K562 (cell line): ENCODE measurements around the gene TRIOBP. TPM values are rescaled to one million over a fixed set of nuclear protein-coding genes. Genes with fewer than 3 reads are reported as not detected.

ENCODE experiments used
- ATAC-seq: fragments of 200-7000 bp; cut with Tn5 transposase; 3 replicates; pipeline ENCODE4 v1.9.1; 2020; ENCODE audit warnings: moderate library complexity
- BruUV-seq: library from RNA; stranded (reverse); fragments of 400-500 nt; replicated peaks from 2 replicates; lab custom pipeline; 2021; lab: Mats Ljungman, UMichigan
- CTCF ChIA-PET: fragments of 300-600 bp; formaldehyde crosslinking; extraction: SDS; loops from one replicate; lab custom pipeline; 2021; ENCODE audit warnings: low intra/inter-chr PET ratio; lab: Yijun Ruan, JAX
- POLR2A ChIA-PET: fragments of 300-600, 350-650 bp; sonication (Branson Sonifier 250); formaldehyde crosslinking; extraction: SDS; loops from one replicate; lab custom pipeline; 2021; ENCODE audit warnings: antibody characterized with exemption, inconsistent platforms; lab: Yijun Ruan, JAX
- DNase-seq, 4 experiments: peaks; one replicate each; pipeline versions ENCODE4 v3.0.0 to v3.0.0-alpha.2; 2011 to 2018; ENCODE audit warnings: low spot score in 3 of 4, mixed read lengths in 3 of 4; ENCODE audit errors: extremely low read depth in 1 of 4
- FAIRE-seq: peaks from 2 replicates; lab custom pipeline; 2011; peaks lifted over from hg19 to GRCh38; lab: Jason Lieb, UNC
- H2AFZ ChIP-seq: 2 replicates; pipeline ENCODE4 v1.6.0; 2011; ENCODE audit warnings: low read depth, low read length, control low read depth, inconsistent platforms
- H3K27ac ChIP-seq: fragments of 200-600 bp; 3 replicates; pipeline ENCODE4 v1.8.0; 2011; ENCODE audit warnings: low read depth, mild to moderate bottlenecking, control low read depth, inconsistent platforms, low read length, moderate library complexity, mixed read lengths; ENCODE audit errors: extremely low read depth
- H3K27me3 ChIP-seq, 2 experiments: fragments of 300-600 bp in 1 of 2; 2 replicates in 1 of 2; 3 replicates in 1 of 2; pipeline versions ENCODE4 v1.6.0 to v1.8.0; 2011; ENCODE audit warnings: inconsistent platforms in 2 of 2, low read length in 2 of 2, mild to moderate bottlenecking in 1 of 2, mixed read lengths in 1 of 2, moderate library complexity in 1 of 2; ENCODE audit not compliant: control insufficient read depth in 2 of 2, insufficient read depth in 2 of 2
- H3K36me3 ChIP-seq: fragments of 300-600 bp; 3 replicates; pipeline ENCODE4 v1.8.0; 2011; ENCODE audit warnings: mild to moderate bottlenecking, low read length, inconsistent platforms; ENCODE audit not compliant: control insufficient read depth, insufficient read depth
- H3K4me1 ChIP-seq, 2 experiments: fragments of 200-600 bp in 1 of 2; replicated peaks in 1 of 2; 2 replicates in 1 of 2; 3 replicates in 1 of 2; pipeline versions ENCODE4 v1.5.1 to v1.8.0; 2011; ENCODE audit warnings: inconsistent platforms in 2 of 2, low read length in 2 of 2, mild to moderate bottlenecking in 1 of 2, mixed read lengths in 1 of 2, moderate library complexity in 1 of 2; ENCODE audit not compliant: control insufficient read depth in 2 of 2, insufficient read depth in 2 of 2
- H3K4me2 ChIP-seq: 2 replicates; pipeline ENCODE4 v1.6.1; 2011; ENCODE audit warnings: low read length, control low read depth, inconsistent platforms, mixed read lengths; ENCODE audit not compliant: insufficient read depth
- H3K4me3 ChIP-seq: fragments of 200-600 bp; sonication (generic), shearing (Covaris generic); 2 replicates; pipeline ENCODE4 v1.5.1; 2016; ENCODE audit warnings: control low read depth, inconsistent platforms
- H3K79me2 ChIP-seq: fragments of 200-600 bp; 3 replicates; pipeline ENCODE4 v1.8.0; 2011; ENCODE audit warnings: low read length, inconsistent platforms; ENCODE audit not compliant: control insufficient read depth, insufficient read depth
- H3K9ac ChIP-seq, 2 experiments: 2 replicates each; pipeline versions ENCODE4 v1.6.0 to v1.6.1; 2011; ENCODE audit warnings: low read depth in 2 of 2, low read length in 2 of 2, control low read depth in 1 of 2, inconsistent platforms in 1 of 2, mild to moderate bottlenecking in 1 of 2, mixed read lengths in 1 of 2; ENCODE audit not compliant: insufficient read depth in 1 of 2
- H3K9me1 ChIP-seq: one replicate; pipeline ENCODE4 v1.6.0; 2011; ENCODE audit warnings: inconsistent platforms, mild to moderate bottlenecking, low read length, moderate library complexity; ENCODE audit not compliant: control insufficient read depth, insufficient read depth
- H3K9me3 ChIP-seq: replicated peaks from 2 replicates; pipeline ENCODE4 v1.5.1; 2011; ENCODE audit warnings: low read depth, low read length, inconsistent platforms; ENCODE audit not compliant: control insufficient read depth, insufficient read depth
- H4K20me1 ChIP-seq: replicated peaks from 2 replicates; pipeline ENCODE4 v1.6.1; 2011; ENCODE audit warnings: low read length, inconsistent platforms, mixed read lengths; ENCODE audit not compliant: control insufficient read depth, insufficient read depth
- BCOR ChIP-seq: fragments of 450-650 bp; IDR thresholded peaks from 2 replicates; pipeline ENCODE4 v1.6.1; 2016
- KDM1A ChIP-seq, 2 experiments: fragments of 450-650 bp; IDR thresholded peaks; 2 replicates each; pipeline ENCODE4 v1.6.1; 2016; ENCODE audit warnings: mild to moderate bottlenecking in 2 of 2
- POLR2A ChIP-seq: fragments of 450-650 bp; conservative IDR thresholded peaks from 2 replicates; pipeline ENCODE4 v1.6.1; 2016
- POLR3G ChIP-seq: IDR thresholded peaks from 2 replicates; pipeline ENCODE4 v1.6.1; 2011; ENCODE audit not compliant: insufficient read length, insufficient replicate concordance; ENCODE audit errors: extremely low read depth
- PURB ChIP-seq: sonication (generic); formaldehyde crosslinking; IDR thresholded peaks from 2 replicates; pipeline ENCODE4 v1.9.0; 2021; ENCODE audit warnings: low read depth, mild to moderate bottlenecking, missing genetic modification reagents
- RBM25 ChIP-seq: fragments of 200-400 bp; formaldehyde crosslinking; IDR thresholded peaks from 2 replicates; pipeline ENCODE4 v1.6.1; 2018; ENCODE audit warnings: low read length, low read depth, moderate library complexity; ENCODE audit not compliant: severe bottlenecking
- SIRT6 ChIP-seq: IDR thresholded peaks from one replicate; pipeline ENCODE4 v1.6.1; 2012; ENCODE audit warnings: low read depth, mild to moderate bottlenecking, control low read depth, inconsistent platforms, low read length, moderate library complexity
- TOE1 ChIP-seq, 2 experiments: fragments of 450-650 bp in 1 of 2; sonication (generic) in 1 of 2; formaldehyde crosslinking in 1 of 2; IDR thresholded peaks; 2 replicates each; pipeline versions ENCODE4 v1.7.1 to v1.8.0; 2016 to 2022; ENCODE audit warnings: borderline replicate concordance in 2 of 2, mild to moderate bottlenecking in 2 of 2, antibody characterized with exemption in 1 of 2, inconsistent platforms in 1 of 2, low read depth in 1 of 2, missing genetic modification reagents in 1 of 2, moderate library complexity in 1 of 2
- ZBTB33 ChIP-seq: sonication (generic); formaldehyde crosslinking; IDR thresholded peaks from 2 replicates; pipeline ENCODE4 v1.8.1; 2023; ENCODE audit warnings: mild to moderate bottlenecking, missing genetic modification reagents
- WGBS: fragments of 100-300 bp; shearing (Covaris generic); methylation state at CpG from one replicate; pipeline ENCODE4 v1.1.6; 2016; ENCODE audit warnings: low coverage, mixed read lengths; ENCODE audit not compliant: insufficient coverage; ENCODE audit errors: missing lambda C conversion rate; 5-methylcytosine and 5-hydroxymethylcytosine counted together
- in situ Hi-C: fragments of 300-500 bp; cut with MboI; formaldehyde crosslinking; loops from 4 replicates; pipeline ENCODE4 v1.15.0; 2018; ENCODE audit warnings: inconsistent platforms, mixed read lengths
- intact Hi-C: fragments of 100-400 bp; cut with micrococcal nuclease; formaldehyde crosslinking; loops from 2 replicates; pipeline ENCODE4 v1.14.2; 2022
- polyA plus RNA-seq, 8 experiments: library from polyadenylated mRNA; depleted of rRNA in 4 of 8; stranded (reverse) in 5 of 8; unstranded in 3 of 8; fragments of >200 nt; fragmentation: Nextera tagmentation in 2 of 8; fragmentation: Illumina TruSeq in 1 of 8; extraction: Ambion mirVana in 2 of 8; extraction: Trizol in 1 of 8; gene quantifications; 2 replicates each; pipeline versions ENCODE4 v1.2.1 to v1.2.3, GENCODE V29; 2011 to 2014; ENCODE audit warnings: inconsistent platforms in 1 of 8, missing spikeins in 1 of 8
- total RNA-seq, 7 experiments: library from RNA; depleted of rRNA in 6 of 7; stranded (reverse); fragments of >200 nt in 6 of 7; fragmentation: Illumina TruSeq in 2 of 7; extraction: Trizol in 2 of 7; gene quantifications; 2 replicates each; pipeline versions ENCODE4 v1.2.1 to v1.2.3, GENCODE V29; 2011 to 2021; ENCODE audit warnings: low replicate concordance in 1 of 7

The TRIOBP gene
- total and polyA plus RNA-seq, 9 of the 15 experiments (the other 6 are each of a cell fraction or from before 2014, with no cell fraction given), result 0.24 to 13.8 (median 5.5) TPM

DNA sequence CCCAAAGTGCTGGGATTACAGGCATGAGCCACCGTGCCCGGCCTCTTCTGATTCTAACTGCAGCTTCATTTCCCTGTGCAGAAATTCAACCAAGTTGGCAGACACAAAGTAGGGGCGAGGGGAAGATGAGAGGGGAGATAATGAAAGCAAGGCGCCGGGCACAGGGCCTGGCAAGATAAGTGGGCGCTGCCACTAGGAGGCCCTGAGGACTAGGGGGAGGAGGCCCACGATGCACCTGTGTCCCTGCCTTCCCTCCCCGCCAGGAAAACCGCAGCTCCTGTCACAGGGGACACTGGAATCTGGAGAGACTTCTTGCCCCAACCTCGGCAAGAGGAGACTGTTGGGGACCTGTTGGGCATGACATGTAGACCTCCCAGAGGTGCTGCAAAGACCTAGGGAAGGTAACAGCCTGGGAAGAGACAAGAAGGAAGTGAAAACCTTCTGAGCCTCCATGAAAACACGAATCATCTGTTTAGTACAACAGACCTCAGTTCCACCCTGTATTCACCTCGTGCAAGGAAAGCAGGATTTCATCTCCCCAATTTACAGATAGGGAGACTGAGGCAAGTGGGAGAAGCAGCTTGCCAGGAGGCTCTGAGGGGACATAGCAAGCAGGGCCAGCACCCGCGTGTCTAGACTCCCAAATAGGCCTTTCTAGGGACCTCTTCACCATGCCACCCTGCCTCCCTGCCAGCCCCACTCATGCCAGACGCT is 24.5 kb upstream of the TRIOBP start:
- TF ChIP-seq ZBTB33 (CRISPR knock-in tag) (0 out of 2 replicates have a peak, but pooled peaks have one; percentile 37), KDM1A (IDR thresholded peaks at IDR 0.05) (peak in 1 of 2 experiments; percentile 26; a peak in 1 of 4 replicates), PURB (CRISPR knock-in tag) (no peak), POLR2A (no peak), TOE1 (IDR thresholded peaks at IDR 0.05; ENCODE audit: borderline replicate concordance) (no peak), TOE1 (CRISPR knock-in tag; IDR thresholded peaks at IDR 0.05; ENCODE audit: borderline replicate concordance, low read depth) (no peak), BCOR (peak; percentile 43; the same call in 1 of the 2 replicates), RBM25 (peak; percentile 66), POLR3G (no peak), SIRT6 (no peak)
- 83% methylated on average over 12 of the region's 15 CpGs for WGBS
- no peaks in the 10 kb centered on the region for H3K9me1 ChIP-seq
- no peaks in the 10 kb centered on the region for H3K36me3 ChIP-seq
- H3K27ac ChIP-seq, result no peak overlapping the region
- no peaks in the 10 kb centered on the region for H4K20me1 ChIP-seq
- POLR2A ChIA-PET, result interaction anchor here (0.6 to 2.7 kb wide), 3 partner anchors 11 to 138 kb away, joined by 3 to 11 read pairs (median 4); no protein-coding TSS in a partner anchor
- intact Hi-C loops (no loop called here), in situ Hi-C loops (no loop called here)
- CTCF ChIA-PET, result no interaction called here
- FAIRE-seq, result no peak
- no peak for ATAC-seq
- no peaks in the 10 kb centered on the region for H3K27me3 ChIP-seq
- H3K4me1 ChIP-seq, result peaks cover 2 to 51% of the 10 kb centered on the region in 2 experiments; a peak in 3 of 5 replicates
- no peak overlapping the region for H3K4me3 ChIP-seq
- no peaks in the 10 kb centered on the region for H3K9me3 ChIP-seq
- no peak overlapping the region for H2AFZ ChIP-seq
- H3K79me2 ChIP-seq, result peaks cover 16% of the 10 kb centered on the region
- DNase-seq, result no peak
- peak overlapping the region in 1 of 2 experiments; percentile 74; a peak in 2 of 4 replicates for H3K9ac ChIP-seq
- H3K4me2 ChIP-seq, result no peak overlapping the region
- no TSS peak for BruUV-seq
